Mammary epithelial cell (primary cell): ENCODE results near the gene KRT71.

Experiments used
- EZH2 ChIP-seq: IDR thresholded peaks from 2 replicates; pipeline ENCODE4 v1.6.1; 2012; ENCODE audit warnings: low read length, inconsistent platforms, borderline replicate concordance
- TF ChIP-seq, protein P1 (sequence below), 2 donors: IDR thresholded peaks in 1 of 2; conservative IDR thresholded peaks in 1 of 2; 2 replicates each; pipeline ENCODE4 v1.5.1; 2011 to 2012; ENCODE audit warnings: inconsistent platforms in 2 of 2, low read length in 2 of 2, mild to moderate bottlenecking in 2 of 2, control low read depth in 1 of 2, low read depth in 1 of 2; ENCODE audit not compliant: insufficient read depth in 1 of 2; ENCODE audit errors: extremely low read depth in 1 of 2

DNA sequence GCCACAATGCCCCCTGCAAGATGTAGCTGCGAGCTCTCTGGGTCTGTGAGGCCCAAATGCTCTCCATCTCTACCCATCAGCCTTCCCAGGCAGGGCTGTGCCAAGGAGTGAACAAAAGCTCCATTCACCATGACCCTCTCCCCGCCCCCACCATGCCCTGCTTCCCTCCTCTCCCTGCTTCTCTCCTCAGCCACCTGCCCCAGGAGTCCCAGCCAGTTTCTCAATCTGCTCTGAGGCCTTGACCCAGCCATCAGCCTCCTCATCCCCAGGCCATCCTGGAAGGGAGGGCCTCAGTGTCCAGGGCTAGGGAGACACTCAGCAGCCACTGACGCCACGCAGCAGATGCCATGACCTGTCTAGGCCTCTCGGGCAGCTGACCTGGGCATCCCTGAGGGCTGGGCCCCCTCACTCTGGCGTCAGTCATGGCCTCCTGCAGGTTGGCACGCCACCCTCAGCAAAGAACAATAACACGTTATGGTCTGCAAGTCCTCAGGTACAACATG is 24.3 kb downstream of the KRT71 start:
- TF ChIP-seq, protein P1, sequence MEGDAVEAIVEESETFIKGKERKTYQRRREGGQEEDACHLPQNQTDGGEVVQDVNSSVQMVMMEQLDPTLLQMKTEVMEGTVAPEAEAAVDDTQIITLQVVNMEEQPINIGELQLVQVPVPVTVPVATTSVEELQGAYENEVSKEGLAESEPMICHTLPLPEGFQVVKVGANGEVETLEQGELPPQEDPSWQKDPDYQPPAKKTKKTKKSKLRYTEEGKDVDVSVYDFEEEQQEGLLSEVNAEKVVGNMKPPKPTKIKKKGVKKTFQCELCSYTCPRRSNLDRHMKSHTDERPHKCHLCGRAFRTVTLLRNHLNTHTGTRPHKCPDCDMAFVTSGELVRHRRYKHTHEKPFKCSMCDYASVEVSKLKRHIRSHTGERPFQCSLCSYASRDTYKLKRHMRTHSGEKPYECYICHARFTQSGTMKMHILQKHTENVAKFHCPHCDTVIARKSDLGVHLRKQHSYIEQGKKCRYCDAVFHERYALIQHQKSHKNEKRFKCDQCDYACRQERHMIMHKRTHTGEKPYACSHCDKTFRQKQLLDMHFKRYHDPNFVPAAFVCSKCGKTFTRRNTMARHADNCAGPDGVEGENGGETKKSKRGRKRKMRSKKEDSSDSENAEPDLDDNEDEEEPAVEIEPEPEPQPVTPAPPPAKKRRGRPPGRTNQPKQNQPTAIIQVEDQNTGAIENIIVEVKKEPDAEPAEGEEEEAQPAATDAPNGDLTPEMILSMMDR (conservative IDR thresholded peaks at IDR 0.05 in 1 of 2, IDR thresholded peaks at IDR 0.05 in 1 of 2; ENCODE audit: extremely low read depth in 1 of 2, insufficient read depth in 1 of 2, low read depth in 1 of 2, low read length in 2 of 2) = no peak
- no peak for TF ChIP-seq EZH2
